Measurements from ENCODE around the gene GPD1L.
A peak's percentile ranks its signal among the peaks of the same experiment; 100 is the strongest.

The GPD1L gene

GRCh38 chr3:32175607-32176197 lies 69.3 kb downstream of the GPD1L start:
- peak; percentile 80 to 83 for DNase-seq (ENCODE audit: low read depth in 2 of 2)
- peak; percentile 55 for TF ChIP-seq CTCF (IDR thresholded peaks at IDR 0.05; ENCODE audit: low read depth, low read length)
- H3K4me3 ChIP-seq (replicated peaks in 1 of 2; ENCODE audit: low read depth in 2 of 2, low read length in 2 of 2) = no peak overlapping the region

DNA sequence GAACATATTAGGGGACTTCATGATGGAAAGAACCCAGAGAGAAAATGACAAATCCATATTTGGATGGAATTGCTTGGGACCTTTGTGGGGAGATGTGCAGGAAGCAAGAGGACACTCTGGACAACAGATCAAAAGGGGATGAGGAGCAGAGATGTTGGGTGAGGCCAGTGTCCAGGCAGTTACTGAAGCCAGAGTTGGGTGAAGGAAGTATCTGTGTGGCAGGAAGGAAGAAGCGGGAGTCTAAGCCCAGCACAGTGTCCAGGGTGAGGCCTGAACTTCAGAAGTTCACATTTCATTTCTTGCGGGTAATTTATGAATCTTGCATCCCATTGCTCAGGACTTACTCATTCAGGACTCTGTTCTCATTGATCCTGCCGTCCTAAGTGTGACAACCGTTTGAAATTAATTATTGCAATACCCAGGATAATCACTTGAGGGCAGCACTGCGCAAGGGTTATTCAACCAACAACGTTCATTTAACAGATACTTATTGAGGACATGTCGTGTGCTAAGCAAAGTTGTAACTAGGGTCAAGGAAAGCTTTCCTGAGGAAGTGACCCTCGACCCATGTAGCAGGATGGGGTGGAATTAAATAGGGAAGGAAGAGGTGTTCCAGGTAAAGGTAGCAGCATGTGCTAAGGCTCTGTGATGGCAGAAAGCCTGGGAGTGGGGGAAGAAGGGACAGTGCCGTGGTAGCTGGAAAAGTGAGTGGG lies 70.7 kb downstream of the GPD1L start:
- peak; percentile 69 to 81 for DNase-seq (ENCODE audit: low read depth in 2 of 2)
- TF ChIP-seq CTCF (IDR thresholded peaks at IDR 0.05; ENCODE audit: low read depth, low read length) = peak; percentile 67
- H3K4me3 ChIP-seq (replicated peaks in 1 of 2; ENCODE audit: low read depth in 2 of 2, low read length in 2 of 2) = no peak overlapping the region

DNA sequence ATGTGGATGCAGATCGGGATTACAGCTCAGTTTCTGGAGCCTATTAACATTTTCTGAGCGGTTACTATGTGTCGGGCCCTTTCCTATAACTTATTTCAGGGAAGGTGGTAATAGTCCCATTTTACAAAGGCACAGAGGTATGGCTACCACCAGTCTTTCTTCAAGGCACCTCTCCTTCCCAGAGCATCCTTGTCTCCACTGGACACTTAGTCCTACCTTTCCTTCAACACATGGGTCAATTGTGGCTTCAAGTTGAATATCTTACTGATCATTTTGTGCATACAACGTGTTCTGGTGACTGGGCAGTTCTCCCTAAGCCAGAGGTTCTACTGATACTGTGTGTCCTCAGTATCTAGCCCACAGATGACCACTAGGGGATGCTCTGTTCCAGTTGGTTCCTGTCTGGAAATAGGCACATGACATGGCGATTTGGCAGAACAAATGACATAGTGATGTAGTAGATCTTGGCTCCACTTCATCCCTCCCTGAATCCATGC lies 71.3 kb downstream of the GPD1L start:
- H3K4me3 ChIP-seq (replicated peaks in 1 of 2; ENCODE audit: low read depth in 2 of 2, low read length in 2 of 2) = no peak overlapping the region
- peak; percentile 95 for TF ChIP-seq CTCF (IDR thresholded peaks at IDR 0.05; ENCODE audit: low read depth, low read length)
- peak; percentile 92 to 93 for DNase-seq (ENCODE audit: low read depth in 2 of 2)

DNA sequence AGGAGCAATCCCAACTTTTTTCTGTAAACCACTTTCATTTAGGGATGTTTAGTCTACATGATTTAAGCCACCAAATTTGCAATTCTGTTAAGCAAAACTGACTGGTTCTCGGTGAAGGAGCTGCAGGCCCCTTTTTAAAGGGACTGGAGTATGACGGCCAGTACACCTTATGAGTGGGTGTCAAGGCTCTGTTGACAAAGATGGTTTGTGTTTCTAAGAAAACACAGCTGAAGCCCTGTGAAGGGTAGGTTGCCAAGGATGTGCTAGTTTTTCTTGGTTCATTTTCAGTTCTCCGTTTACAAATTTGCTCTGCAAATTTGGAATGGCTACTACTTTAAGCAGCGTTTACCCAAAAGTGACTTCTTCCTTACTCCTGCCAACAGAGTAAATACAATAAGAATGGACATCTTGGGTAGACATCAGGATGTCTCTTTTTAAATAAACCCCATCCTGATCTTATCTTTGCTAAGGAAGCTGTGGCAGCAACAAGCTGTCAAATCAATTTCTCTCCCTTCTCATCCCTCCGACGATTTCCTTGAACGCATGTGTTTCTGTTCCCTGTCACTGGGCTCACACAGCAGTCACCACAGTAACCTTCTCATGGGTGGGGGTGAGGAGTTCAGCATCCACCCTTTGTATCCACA lies 73.8 kb downstream of the GPD1L start:
- no peak for DNase-seq (ENCODE audit: low read depth in 2 of 2)
- no peak for TF ChIP-seq CTCF (IDR thresholded peaks at IDR 0.05; ENCODE audit: low read depth, low read length)
- no peak overlapping the region for H3K4me3 ChIP-seq (replicated peaks in 1 of 2; ENCODE audit: low read depth in 2 of 2, low read length in 2 of 2)

DNA sequence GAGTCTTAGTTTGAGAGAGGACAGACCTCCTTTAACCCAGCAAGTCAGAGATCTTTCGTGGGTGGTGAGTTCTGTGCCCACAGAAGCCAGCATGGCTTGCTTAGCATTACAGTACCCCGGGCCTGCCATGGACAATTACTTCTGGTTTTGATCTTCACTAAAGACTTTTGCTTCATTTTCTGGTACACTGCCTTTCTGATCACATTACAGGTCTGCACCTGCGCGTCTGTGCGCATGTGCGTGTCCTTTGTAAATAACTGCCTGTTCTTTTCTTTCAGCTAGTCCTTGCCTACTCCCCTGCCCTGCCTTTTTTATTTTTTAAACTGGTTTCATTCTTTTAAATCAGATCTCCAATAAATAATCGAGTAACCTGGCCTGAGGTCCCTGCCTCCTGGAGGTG lies 74.9 kb downstream of the GPD1L start:
- no peak for TF ChIP-seq CTCF (IDR thresholded peaks at IDR 0.05; ENCODE audit: low read depth, low read length)
- no peak overlapping the region for H3K4me3 ChIP-seq (replicated peaks in 1 of 2; ENCODE audit: low read depth in 2 of 2, low read length in 2 of 2)

DNA sequence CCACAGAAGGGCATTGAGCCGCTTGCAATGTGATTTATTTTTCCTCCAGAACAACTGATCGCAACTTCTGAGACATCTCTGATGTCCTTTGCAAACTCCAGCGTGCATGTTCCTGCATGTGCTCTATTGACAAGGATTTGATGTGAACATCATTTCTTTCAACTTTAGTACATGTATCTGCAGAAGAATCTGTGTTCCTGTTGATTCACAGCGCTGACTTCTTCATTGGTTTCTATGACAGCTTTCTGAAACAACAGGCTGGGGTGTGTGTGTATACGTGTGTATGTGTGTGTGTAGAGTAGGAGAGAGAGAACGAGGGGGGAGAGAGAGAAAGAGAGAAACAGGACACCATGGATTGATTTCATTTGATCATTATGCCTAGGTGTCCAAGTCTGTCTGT lies 75.4 kb downstream of the GPD1L start:
- H3K4me3 ChIP-seq (replicated peaks in 1 of 2; ENCODE audit: low read depth in 2 of 2, low read length in 2 of 2) = no peak overlapping the region
- no peak for DNase-seq (ENCODE audit: low read depth in 2 of 2)
- TF ChIP-seq CTCF (IDR thresholded peaks at IDR 0.05; ENCODE audit: low read depth, low read length) = no peak

More for the DNA sequence above, 74.9 kb downstream of the GPD1L start:
- DNase-seq (ENCODE audit: low read depth in 2 of 2) = no peak

Measured in cardiac fibroblast (primary cell).